NCI-H446 treated with DMSO at 0.1 percent for 48 hours (cell line): ENCODE measurements around the gene ZNF214.

Experiments used
- DNase-seq: peaks from one replicate; lab custom pipeline; 2025; lab: John Stamatoyannopoulos, UW

ZNF214 gene

DNA sequence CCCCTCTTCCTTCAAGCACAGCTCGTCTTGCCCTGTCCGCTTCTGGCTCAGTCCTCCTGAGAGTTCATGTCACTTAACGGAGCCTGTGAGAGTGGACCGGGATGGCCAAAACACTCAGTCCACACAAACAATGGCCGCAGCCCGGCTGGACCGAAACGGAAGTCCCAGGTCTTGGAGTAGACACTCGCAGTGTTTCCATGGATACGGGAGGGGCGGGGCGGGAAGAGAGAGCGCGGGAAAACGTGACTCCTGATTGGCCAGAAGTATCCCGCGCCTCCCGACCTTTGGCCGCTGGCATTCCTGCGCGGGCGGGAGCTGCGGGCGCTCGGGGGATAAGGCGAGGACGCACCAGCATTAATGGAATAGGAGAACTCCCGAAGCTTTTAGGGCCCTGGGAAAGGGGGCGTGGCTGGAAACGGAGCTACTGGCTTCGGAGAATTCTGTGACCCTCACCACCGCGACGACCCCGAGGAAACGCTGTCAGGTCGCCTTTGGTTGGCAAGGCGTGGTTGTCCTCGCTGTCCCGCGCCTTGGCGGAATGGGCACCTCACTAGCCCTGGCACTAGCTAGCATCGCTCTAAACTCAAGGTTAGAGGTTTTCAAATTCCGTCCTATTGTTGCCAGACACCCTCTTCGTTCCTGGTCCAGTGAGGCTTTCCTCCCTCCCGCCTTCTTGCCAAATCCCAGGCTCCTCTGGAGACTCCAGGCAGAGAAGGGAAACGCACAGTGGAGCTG, at the start of gene ZNF214, which contains the start of gene NLRP14:
TSS of gene ZNF214 (minus strand) at position 164 of the 735 bp plus-strand sequence. CDS start 17,511 bp downstream, outside the sequence.
TSS of gene NLRP14 (plus strand) at position 297 of the 735 bp plus-strand sequence. CDS start 18,108 bp downstream, outside the sequence.
- peak; percentile 72 for DNase-seq

DNA sequence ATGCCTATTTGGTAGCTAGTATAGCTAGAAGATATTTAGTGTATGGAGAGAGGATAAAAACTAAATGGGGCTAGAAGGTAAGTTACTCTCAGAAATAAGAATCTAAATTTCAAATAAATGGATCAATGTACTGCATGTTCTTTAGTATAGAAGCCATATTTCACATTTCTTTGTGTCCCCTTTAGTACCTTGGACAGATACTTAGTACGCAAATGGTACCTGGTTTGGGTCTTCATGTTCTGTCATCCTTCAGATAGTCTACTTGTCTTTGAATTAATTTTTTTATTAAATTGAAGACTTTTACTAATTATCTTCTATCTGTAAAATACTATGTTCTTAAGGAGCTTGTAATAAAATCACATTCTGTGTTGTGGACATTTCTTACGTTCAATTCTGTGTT, 42.4 kb upstream of the ZNF214 start:
- no peak for DNase-seq

DNA sequence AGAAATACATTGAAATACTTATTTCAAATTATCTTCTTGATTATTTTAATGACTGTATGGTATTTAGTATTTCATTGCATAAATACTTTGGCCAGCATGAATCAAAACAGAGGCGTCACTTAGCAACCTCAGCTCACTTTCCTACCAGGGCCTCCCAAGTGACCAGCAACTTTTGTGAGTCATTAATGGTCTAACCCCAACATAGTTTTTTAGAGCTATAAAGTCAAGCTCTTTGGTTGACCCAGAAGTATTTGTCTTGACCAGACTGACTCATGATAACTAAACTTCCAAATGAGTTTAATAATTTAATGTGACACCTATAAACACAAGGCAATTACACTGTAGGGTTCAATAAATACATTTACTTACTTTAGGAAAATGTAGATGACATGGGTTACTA, 40.7 kb upstream of the ZNF214 start:
- DNase-seq = no peak

DNA sequence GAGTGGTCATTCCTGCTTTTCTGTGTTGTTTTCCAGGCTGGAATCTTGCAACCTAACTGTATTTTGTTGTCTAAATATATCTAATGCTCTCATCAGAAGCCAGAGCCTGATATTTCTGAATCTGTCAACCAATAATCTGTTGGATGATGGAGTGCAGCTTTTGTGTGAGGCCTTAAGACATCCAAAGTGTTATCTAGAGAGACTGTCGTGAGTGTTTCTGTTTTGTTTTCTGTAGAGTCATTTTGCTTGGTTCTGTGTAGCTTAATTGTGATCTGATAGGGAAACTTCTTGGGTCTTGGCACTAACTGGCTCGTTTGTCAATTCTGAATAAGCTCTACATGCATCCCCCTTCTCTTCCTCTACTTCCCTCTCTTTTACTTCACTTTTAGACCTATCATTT, 37.5 kb upstream of the ZNF214 start:
- DNase-seq = no peak

DNA sequence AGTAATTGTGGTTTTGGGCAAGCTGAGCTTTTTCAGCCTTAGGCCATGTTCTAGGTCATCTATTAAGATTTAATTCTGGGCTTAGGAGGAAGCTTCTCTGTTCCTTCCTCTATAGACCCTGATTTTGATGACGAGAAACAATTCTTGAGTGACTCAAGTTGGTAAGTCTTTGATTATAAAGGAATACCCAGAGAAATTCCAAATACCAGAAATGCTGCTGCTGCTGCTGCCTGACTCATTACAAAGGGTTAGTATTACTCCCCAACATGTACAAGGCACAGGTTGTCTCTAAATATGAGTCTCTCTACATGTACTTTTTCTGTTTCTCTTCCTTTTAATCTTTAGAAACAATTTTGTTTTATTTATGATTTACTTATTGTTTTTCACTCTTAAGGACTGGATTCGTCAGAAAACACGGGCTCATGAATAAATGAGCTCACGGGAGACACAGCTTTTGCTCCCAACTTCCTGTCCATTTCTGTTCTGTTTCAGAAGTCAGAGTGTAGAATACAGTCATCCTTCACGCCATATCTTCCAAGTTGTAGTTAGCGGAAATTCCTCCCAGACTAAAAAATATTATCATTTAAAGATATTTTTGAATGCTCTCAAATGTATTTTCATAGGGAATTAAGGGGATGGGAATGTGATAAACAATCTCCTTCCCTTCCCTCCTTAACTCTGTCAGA, 36.8 kb upstream of the ZNF214 start:
- DNase-seq = no peak

DNA sequence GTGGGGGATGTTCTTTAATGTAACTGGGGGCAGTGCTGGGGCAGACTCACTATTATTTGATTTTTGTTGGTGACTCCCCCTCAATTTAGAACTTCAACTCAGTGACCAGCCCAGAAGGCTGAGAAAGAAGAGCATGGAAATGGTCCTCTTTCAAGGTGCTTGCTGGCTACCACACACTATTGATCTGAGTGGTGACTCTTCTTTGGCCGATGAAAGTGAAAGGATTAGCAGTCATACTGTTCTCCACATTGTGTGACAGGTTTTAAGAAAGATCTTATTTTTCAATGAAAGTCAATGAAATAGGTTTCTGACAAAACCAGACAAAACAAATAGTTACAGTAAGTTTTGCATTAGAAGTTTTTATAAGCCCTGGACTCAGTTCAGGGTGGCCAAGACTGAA, 30.0 kb upstream of the ZNF214 start:
- no peak for DNase-seq

DNA sequence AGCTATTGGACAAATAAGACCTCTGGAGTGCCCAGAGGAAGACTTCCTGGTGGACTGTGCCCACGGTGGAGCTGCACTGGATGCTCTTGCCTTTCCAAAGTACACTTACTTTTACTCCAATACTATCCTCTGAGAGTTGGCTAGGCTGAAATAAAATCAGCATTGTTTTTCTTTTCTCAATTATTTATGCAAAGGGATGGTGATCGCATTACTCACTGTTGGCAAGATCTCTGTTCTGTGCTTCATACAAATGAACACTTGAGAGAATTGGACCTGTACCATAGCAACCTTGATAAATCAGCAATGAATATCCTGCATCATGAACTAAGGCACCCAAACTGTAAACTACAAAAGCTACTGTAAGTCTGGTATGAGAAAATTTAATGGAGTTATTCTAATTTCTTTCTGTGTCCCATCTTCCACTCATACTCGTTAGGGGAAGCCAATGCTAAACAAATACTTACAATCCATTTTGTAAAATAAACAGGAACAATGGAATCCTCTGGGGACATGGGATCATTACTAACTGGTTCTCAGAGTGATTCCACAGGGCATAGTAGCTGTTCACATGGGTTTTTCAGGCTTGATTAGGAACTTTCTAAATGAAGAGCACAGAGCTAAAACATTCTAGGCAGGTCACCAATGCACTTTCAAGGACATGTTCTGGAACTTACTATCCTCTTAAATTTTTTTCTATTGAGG, 26.5 kb upstream of the ZNF214 start:
- no peak for DNase-seq

DNA sequence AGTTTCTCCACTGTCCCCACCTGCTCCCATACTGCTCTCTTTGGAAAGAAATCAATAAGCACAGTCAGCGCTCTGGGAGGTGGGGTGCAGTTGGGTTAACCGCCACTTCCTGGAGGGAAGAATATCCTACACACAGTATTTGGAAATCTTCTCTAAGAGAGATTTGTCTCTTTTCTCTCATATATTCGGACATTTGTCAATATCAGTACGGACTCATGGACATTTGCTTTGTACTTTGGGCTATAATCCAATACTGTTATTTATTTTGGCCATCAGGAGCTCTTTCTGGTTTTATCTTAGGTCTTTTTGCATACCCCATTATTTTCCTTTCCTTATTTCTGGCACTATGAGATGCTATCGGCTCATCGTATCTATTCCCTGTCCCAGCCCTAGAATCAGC, 13.9 kb upstream of the ZNF214 start:
- DNase-seq = no peak

DNA sequence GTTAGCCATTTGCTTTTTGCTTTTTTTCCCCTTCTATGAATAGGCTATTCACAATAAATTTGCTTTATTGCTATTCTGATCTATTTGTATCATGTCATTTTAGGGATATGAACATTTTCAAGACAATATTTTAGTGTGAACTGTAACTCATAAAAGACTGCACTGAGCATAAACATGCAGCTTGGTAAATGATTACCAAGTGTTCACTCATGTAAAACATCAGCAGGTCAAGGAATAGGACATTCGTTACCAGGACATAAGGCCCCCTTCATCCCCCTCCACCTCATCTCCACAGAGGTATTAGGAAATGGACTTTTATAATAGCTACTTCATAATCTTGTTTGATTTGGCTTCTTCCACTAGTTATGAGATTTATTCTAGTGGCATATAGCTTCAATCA, 12.5 kb upstream of the ZNF214 start:
- DNase-seq = no peak

DNA sequence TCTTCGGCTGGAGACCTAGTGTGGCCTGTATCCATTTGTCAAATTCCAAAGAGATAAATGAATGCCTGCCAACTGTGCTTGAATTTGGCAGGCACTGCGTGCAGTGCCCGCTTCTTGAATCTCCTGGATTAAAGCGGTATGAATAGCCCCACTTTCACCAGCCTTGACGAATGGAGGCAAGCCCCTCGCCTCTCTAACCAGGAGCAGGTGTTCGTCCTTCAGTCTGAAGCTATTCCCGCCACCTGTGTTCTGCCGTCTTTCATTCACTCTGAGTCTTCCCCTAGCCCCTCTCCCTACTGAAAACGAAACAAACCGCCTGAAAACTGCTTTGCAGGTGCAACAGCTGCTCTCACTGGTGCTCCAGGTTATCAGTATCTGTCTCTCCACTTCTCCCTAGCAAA, 11.3 kb upstream of the ZNF214 start:
- DNase-seq = no peak

DNA sequence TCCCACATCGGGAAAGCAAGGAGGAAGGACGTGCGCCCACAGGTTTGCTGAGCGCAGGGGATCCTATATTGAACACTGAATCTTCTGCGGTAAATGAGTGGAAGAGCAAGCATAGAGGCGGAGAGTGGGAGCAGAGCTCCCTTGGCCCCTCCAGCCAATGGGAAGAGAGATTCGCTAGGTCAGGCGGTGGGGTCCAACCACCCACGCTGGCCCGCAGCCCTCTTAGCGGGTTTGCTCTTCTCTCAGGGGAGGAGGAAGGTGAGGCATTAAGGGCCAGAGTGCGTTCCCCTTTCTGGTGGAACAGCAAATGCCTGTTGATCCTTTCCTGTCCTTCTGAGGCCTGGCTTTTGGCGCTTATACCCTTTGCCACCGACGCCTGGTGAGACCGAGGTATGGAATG, 10.7 kb upstream of the ZNF214 start:
- no peak for DNase-seq

DNA sequence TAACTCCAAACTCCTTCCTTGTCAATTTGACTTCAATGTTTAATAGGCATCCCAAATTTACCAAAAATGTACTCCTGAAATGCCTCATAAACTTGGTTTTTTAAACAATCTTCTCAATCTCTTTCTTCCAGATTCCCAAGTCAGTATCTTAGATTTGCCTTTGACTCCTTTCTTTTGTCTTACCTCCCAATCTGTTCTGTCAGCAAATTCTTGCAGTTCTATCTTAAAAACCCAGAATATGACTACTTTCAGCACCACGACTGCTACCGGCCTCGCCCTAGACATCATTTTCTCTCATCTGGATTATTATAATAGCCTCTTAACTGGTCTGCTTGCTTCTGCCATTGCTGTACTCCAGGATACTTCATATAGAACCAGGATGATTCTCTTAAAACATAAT, 8.0 kb upstream of the ZNF214 start:
- no peak for DNase-seq

DNA sequence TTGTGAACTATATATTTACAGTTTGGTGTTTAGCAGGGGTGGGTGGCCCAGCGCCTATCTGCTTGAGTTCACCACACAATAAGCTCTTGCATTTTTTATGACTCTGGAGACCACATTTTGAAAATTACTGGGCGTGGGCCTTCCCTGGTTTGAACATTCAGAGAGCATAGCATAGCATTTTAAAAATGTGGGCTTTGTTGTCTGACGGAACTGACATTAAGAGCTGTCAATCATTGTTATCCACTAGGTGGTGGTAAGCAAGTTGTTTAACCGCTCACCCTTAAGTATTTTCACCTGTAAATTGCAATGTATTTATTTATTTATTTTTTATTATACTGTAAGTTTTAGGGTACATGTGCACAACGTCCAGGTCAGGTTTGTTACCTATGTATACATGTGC, 1.2 kb upstream of the ZNF214 start:
- no peak for DNase-seq

DNA sequence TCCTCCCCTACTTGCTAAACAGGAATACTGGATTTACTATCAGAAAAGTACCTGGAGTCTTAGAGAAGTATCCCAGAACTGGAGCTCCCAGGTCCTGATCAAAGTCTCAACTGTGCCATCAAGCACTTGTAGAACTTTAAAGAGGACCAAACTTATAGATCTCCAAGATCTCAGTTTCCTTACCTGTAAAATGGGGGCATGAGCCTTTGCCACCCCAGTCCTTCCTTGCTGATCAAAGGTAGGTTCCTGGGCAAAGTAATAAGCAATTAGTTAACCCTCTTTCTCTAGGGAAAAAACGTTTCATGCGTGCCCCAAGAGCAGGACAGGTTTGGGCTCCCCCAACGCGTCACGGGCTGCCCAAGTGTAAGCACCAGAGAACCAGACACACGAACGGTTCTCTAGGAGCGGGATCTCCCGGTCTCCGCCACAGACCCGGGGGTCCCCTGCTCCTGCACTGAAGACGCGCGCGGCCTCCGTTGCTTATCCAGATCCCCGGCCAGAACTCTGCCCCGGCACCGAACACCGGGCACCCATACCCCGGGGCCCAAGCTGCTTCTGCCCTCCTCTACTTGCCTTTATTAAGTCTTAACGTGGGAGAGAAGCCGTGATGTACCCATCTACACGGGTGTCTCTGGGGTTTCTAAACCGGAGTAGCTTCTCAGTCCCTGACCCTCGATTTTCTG, 505 bp downstream of the ZNF214 start:
- DNase-seq = no peak

DNA sequence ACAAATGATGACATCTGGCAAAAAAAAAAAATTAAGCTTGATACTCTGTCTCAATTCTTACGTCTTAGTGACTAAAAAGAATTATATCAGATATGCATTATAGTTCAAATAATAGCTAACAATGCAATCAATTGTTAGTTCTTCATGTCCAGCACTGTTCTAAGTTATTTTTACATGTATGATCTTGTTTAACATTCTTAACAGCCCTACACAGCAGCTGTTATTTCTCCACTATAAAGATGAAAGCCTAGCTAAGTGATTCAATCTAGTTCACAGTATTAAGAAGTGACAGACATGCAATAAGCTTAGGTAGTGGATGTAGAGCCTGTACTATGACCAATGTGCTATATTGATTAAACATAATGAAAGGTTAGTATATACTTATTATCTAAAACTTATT, 4.1 kb downstream of the ZNF214 start:
- DNase-seq = no peak

DNA sequence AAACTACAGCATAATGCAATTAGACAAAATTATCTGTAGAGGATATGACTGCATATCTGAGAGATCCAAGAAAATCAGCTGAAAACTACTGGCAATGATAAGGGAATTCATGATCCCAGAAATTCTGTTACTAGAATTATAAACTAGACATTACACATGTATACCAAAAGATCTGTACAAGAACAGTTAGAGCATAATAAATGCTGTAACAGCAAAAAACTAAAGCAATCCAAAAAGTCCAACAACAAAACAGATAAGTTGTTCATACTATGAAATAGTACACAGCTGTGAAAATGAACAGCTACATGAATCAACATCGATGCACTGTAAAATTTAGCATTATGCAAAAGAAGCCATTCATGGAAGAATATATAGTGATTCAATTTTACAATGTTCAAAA, 6.0 kb downstream of the ZNF214 start:
- no peak for DNase-seq

DNA sequence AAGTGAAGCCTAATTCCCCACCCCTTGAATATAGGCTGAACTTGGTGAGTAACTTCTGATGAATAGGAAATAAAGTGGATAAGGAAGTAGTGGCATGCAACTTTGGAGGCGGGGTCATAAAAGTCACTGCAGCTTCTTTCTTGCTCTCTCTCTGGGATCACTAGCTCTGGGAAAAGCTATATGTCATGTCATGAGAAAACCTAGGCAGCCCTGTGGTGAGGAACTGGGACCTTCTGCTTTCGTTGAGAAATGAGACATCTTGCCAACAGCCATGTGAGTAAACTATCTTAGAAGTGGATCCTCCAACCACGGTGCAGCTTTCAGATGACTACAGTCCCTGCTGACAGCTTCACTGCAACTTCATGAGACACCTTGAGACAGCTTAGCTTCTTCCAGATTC, 15.7 kb downstream of the ZNF214 start:
- DNase-seq = no peak

DNA sequence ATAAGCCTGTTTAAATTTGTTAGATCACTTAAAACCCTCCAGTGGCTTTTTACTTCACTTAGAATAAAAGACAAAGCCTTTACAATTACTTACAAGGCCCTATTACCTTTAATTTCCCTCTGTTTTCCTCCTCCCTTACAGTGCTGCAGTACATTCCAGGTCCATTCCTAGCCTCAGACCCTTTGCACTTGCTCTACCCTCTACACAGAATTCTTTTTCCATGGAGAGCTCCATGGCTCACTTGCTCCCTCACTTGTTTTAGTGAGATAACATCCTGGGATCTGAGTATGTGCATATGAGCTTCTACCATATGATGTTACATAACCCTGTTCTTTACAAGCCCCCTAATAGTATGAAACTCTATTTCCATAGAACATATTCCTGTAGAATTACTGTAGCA, 24.4 kb downstream of the ZNF214 start:
- DNase-seq = no peak

DNA sequence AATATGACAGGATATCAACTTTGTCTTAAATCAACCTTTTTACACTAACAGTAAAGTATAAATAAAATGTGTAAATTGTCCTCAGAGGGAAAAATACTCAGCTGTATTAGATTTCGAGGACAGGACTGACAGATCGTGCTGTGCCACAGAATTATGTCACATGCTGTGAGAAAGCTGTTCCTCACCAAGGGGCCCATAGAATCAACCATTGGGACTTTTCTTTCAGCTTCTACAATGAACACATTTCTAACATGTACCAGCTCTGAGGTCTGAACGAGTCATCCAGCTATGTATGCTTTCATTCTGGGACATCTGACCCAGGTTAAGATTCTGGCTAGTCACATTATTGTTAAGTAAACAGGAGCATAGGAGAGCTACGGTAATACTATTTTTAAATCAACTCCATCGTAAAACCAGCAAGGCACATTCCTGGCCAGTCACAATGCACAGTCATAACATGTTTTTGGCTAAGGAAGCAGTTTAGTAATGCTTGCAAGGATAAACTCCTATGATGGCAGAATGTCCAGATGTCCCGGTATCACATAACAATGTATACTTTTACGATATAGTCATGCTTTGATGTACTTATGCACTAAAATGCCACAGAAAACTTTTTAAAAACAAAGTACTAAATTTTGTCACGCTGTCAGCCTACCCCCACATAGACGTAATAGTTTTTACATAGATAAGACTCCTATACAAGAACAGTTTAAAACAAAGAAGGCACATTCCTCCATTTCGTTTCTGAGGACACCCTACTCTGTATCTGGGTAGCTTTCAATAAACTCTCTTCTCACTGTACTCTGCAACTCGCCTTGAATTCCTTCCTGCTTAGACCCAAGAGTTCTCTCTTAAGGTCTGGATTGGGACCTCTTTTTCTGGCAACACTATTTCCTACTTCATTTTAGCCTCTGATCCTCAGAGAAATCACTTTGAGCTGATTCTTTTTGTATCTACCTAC, 27.4 kb downstream of the ZNF214 start:
- no peak for DNase-seq

DNA sequence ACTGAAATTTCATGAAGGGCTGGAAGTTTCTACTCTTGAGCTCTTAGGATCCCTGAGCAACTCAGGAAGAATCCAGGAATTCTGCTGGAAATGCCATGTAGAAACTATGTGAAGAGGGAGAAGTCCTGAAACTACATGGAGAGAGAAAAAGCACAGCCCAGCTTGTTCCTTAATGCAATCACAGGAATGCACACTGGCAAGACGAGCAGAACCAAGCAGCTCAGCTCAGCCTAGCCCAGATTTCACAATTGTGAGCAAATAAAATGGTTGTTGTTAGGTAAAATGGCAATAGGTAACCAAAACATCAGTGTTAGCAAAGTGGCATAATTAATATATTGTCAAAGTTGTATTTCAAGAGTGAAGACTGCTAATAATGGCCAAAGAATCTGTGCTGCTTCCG, 28.1 kb downstream of the ZNF214 start:
- DNase-seq = no peak

DNA sequence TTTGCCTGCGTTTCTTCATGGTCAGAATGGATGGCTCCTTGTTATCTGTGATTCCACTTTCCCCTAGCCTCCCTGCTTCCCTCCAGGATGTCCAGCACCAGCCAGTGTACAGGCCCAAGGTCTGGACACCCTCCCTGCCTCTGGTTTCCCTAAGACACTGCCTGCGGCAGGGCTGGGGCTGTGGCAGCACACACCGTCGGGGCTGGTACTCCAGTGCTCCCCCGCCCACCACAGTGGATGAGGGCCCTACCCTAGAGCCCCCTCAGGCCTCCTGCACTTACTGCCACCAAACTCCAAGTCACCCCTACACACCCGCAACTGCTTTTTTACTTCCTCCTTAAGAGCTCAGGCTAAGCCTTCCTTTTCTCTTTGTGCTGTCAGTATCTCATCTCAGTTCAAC, 28.9 kb downstream of the ZNF214 start:
- no peak for DNase-seq
